Stimulated activated CD4-positive, alpha-beta T cell treated with anti-CD3 and anti-CD28 coated beads, Interleukin-15, amount 100 ng/mL, for 1 hour (primary cell): ENCODE data around the gene ERN1.

ENCODE experiments used
- DNase-seq, 2 donors: peaks; one replicate each; pipeline ENCODE4 v3.0.0-alpha.2; 2020; ENCODE audit warnings: low read depth in 1 of 2, low spot score in 1 of 2

Gene ERN1

GRCh38 chr17:64158406-64158805, 28.5 kb upstream of the ERN1 start:
- DNase-seq, result no peak

- no peak for DNase-seq
Measured at GRCh38 chr17:64157669-64158180, 27.8 kb upstream of the ERN1 start.

GRCh38 chr17:64156670-64157069, 26.7 kb upstream of the ERN1 start:
- DNase-seq, result no peak

- no peak for DNase-seq
Measured at GRCh38 chr17:64155751-64156544, 26.0 kb upstream of the ERN1 start.

- no peak for DNase-seq
Measured at GRCh38 chr17:64155129-64155528, 25.2 kb upstream of the ERN1 start.

- no peak for DNase-seq
Measured at GRCh38 chr17:64154717-64155116, 24.8 kb upstream of the ERN1 start.

GRCh38 chr17:64154313-64154695, 24.4 kb upstream of the ERN1 start:
- no peak for DNase-seq

- DNase-seq, result no peak
Measured at GRCh38 chr17:64153565-64154312, 23.8 kb upstream of the ERN1 start.

- DNase-seq, result no peak
Measured at GRCh38 chr17:64152428-64153125, 22.6 kb upstream of the ERN1 start.

GRCh38 chr17:64151016-64151368, 21.0 kb upstream of the ERN1 start:
- no peak for DNase-seq

GRCh38 chr17:64150237-64151015, 20.5 kb upstream of the ERN1 start:
- no peak for DNase-seq

- no peak for DNase-seq
Measured at GRCh38 chr17:64149196-64149595, 19.3 kb upstream of the ERN1 start.

- no peak for DNase-seq
Measured at GRCh38 chr17:64148699-64149098, 18.8 kb upstream of the ERN1 start.

GRCh38 chr17:64148017-64148631, 18.2 kb upstream of the ERN1 start:
- DNase-seq, result no peak

GRCh38 chr17:64147110-64148016, 17.4 kb upstream of the ERN1 start:
- DNase-seq, result no peak

GRCh38 chr17:64146418-64147109, 16.6 kb upstream of the ERN1 start:
- DNase-seq, result peak; percentile 17 to 31

GRCh38 chr17:64145751-64146417, 15.9 kb upstream of the ERN1 start:
- DNase-seq, result peak; percentile 84 to 88

- DNase-seq, result no peak
Measured at GRCh38 chr17:64145375-64145750, 15.4 kb upstream of the ERN1 start.
